Measurements from ENCODE around the gene SORCS2.

- no peak for TF ChIP-seq SP1 (IDR thresholded peaks at IDR 0.05)
- TF ChIP-seq FOXK2 (IDR thresholded peaks at IDR 0.05), result no peak
- TF ChIP-seq ARNT (IDR thresholded peaks at IDR 0.05), result no peak
- TF ChIP-seq ELF4 (IDR thresholded peaks at IDR 0.05), result no peak
- TF ChIP-seq FOXA1 (IDR thresholded peaks at IDR 0.05), result no peak
- TF ChIP-seq BHLHE40 (IDR thresholded peaks at IDR 0.05; ENCODE audit: borderline replicate concordance), result no peak
- no peak for TF ChIP-seq NFRKB (IDR thresholded peaks at IDR 0.05)
- no peak for TF ChIP-seq FOXM1 (IDR thresholded peaks at IDR 0.05; ENCODE audit: borderline replicate concordance)
- TF ChIP-seq PKNOX1 (IDR thresholded peaks at IDR 0.05), result no peak
- no peak for TF ChIP-seq SUZ12 (IDR thresholded peaks at IDR 0.05)
- no peak for TF ChIP-seq ZNF384 (IDR thresholded peaks at IDR 0.05)
These were observed 593.7 kb downstream of the SORCS2 start for GRCh38 chr4:7786040-7786439.
